Activated T-cell treated with anti-CD3 and anti-CD28 coated beads for 48 hours (primary cell): ENCODE results near the gene OGDH.
A peak's percentile ranks its signal among the peaks of the same experiment; 100 is the strongest.
"Not testable (repeated sequence)": the region's sequence is repeated elsewhere in the genome, so short reads cannot be mapped to it uniquely, and the experiment has no call there.

ENCODE experiments used
- DNase-seq: peaks from one replicate; pipeline ENCODE4 v3.0.0-alpha.2; 2020; ENCODE audit warnings: low read depth

OGDH gene

DNA sequence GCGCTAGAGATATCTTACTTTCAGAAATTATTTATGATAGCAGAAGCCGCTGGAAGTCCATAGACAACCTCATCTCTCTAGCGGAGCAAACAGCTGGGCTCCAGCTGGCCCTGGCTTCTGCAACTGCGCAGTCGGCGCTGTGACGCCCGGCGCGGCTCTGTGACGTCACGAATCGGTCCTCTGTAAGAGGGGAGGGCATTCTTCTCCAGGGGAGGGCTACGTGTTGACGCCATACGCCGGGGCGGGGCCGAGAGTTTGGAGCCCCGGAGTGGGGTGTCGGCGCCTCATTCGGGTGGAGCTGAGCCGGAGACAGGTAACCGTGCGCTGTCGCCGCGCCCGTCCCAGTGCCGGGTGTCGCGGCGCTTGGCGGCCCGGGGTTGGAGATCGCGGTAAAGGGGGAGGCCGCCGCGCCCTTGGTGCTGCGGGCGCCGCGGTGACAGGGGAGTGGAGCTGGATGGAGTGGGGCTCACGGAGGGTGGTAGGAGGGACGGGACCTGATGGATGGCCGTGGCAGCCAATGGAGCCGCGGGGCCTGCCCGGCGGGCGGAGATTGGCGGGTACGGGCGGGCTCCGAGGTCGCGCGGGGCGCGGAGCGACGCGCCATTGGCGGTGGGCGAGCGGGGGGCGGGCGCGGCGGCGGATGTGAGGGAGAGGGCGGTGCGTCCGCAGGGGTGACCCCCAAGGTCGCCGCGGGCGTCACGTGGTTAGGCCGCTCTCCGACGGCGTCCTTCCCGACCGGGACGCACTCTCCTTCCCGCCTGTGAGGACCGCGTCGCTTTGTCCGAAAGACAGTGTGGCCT is at the start of gene OGDH:
OGDH (plus strand) TSS at position 287 of the 800 bp plus-strand sequence. CDS start 17,717 bp downstream, outside the sequence.
- DNase-seq: peak; percentile 99

DNA sequence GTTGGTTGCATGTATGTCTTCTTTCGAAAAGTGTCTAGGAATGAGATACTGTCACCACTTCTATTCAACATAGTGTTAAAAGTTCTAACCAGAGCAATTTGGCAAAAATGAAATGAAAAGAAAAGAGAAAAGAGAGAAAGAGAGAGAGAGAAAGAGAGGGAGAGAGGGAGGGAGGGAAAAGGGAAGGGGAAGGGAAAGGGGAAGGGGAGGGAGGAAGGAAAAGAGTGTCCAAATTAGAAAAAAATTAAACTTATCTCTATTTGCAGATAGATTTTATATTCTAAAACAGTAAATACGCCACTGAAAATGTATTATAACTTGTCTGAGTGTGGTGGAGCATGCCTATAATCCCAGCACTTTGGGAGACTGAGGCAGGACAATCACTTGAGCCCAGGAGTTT is 48.9 kb upstream of the OGDH start:
- no peak for DNase-seq

DNA sequence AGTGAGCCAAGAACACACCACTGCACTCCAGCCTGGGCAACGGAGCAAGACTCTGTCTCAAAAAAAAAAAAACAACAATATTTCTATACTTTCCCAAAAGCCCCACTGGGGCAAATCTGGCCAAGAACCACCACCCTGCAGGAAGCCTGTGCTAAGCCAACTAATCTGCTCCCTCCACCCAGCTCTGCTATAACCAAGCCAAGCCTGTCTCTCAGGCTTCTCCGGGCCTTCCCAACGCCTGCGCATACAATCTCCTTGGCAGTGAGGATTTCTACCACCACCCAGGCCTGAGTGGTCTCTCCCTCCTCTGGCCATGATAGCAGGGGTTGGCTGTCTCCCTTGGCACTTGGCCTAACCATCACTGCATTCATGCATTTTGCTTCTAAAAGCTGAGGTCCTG is 46.9 kb upstream of the OGDH start:
- DNase-seq: no peak

DNA sequence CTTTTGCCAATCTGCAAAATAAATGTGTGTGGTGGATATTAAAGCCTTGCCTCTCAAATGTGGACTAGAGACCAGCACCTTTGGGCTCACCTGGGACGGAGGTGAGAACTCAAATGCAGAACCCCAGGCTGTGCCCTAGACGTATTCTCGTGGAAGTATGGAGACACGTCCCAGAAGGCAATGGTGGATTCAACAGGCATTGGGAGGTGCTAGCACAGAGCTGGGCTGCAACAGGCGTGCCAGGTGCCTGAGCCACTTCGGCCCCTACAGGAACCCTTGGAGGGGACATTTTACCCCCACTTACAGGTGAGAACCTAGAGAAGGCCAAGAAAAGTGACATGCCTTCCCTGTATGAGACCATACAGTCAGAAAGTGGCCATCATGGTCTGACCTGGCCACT is 44.9 kb upstream of the OGDH start:
- no peak for DNase-seq

DNA sequence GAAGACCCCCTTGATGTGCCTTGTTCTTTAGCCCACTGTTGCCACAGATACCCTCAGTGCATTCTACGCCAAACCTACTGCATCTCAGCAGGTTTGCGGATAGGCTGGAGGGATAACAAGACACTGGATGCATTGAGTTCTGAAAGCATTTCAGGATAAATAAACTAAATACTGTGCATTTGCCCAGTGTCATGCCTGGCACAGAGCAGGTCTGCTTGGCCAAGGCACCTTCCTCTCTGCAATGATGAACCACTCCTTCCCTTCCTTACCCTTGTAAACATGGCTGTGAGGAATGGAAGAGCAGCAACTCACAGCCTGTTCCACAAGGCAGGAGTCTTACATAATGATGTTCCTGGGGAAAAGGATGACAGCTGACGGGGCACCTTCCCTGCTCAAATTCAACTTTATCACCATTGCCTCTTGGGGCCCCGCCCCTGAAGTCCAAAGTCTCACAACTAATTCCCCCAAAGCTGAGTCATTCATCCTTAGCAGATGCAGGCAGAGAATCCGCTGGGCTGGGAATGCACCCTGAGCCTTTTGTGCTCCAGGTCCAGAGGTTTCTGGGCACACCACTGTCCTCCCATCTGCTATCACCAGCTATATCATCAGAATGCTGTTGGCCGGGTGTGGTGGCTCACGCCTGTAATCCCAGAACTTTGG is 44.3 kb upstream of the OGDH start:
- no peak for DNase-seq

DNA sequence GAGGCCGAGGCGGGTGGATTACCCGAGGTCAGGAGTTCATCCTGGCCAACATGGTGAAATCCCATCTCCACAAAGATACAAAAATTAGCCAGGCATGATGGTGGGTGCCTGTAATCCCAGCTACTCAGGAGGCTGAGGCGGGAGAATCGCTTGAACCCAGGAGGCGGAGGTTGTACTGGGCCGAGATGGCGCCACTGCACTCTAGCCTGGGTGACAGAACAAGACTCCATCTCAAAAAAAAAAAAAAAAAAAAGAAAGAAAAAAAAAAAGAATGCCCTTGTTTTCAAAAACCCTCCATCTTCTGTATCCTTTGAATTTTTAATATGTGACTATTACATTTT is 43.8 kb upstream of the OGDH start:
- DNase-seq: not testable (repeated sequence)

DNA sequence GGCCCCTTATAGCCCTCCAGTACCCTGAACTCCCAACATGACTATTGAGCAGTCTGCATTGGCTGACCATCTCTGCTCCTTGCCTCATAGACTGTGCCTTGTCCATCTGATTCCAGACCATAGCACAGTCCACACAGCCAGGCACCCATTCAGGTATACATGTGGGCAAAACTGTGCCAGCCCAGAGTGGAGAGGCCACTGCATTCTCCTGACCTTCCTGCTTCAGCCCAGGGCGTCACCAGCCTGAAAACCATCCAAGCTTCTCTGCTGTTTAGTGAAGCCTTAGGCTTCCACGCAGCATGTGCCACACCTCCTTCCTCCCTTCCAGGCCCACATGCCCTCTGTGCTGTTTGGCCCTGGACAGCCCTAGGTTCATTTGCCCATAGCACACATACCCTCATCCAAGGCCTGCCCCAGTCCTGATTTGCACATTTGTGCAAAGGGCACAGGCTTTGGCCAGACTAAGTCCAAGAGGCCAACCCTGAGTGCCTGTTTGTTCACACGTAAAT is 43.2 kb upstream of the OGDH start:
- no peak for DNase-seq

DNA sequence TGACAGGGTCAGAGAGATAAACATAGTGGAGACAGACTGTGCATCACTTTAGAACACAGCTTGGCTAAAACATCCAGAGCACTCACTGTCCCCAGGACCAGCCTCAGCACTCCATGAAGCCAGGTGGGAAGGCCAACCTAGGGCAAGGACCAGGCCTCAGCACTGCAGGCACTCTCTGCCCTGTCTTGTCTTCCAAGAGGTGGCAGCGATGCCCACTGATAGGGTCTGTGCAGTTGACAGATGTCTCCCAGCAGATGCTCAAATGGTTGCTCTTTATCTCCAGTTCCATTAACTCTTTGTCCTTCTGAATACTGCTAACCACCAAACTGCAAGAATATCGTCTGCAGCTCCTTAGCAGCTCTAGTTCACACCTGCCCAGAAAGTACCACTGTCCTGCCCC is 41.8 kb upstream of the OGDH start:
- no peak for DNase-seq

DNA sequence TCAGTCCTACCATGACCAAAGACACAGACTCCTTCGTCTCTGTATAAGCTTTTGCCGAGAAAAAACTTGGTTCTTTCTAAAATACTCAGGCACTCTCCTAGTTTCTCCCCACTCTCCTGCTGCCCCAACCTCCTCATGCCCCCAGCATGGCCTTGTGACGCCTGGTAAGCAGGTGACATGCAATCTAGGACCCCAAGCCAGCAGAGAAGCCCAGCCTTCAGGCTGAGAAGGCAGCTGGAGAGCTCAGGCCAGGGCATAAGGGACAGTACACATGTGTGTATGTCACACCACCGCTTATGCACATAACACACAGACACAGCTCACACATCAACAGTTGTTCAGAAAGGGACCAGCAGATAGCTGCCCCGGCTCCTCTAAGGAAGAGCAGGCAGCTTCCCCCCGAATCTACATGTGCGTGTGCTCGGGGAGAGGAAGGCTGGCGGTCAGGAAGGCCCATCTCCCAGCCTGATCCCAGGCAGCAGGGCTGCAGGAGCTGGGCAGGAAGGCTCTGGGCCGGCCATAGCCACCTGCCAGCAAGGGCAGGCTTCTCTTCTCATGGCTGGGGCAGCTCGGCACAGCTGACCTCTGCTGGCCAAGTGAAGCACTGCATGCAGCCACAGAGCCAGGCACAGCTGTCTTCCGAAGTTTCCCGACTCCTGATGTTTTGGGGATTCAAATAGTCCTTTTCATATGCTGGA is 41.2 kb upstream of the OGDH start:
- DNase-seq: peak; percentile 57

DNA sequence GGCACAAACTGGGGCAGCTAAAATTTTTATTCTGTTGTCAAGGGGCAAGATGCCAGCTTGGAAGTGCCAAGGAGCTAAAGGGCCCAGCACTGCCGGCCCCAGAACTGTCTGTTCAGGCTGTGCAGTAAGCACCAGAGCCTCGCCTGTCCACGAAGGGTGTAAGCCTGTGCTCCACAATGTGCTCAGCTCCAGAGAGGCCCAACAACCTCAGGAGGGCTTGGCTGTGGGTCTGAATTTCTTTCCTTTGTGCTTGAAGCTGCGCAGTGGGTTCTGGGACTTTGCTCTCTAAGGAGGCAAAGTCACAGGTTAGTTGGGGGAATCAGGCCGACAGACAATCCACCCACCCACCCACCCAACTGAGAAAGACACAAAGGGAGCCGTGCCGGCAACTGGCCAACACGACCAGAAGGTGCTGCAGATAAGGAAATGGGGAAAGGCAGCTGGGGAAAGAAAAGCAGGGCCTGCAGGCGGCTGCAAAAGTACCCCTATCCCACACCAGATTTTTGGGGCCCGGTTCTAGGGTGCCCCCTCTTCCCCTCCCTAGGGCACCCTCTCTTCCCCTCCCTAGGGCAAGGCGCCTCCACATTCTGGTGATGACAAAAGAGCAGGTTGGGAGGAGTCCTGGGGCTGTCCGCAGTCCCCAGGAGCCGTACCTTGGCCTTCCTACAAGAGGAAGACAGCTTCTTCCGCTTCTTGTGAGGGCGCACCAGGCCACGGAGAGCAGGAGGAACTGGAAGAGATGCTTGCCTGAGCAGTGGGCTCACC is 40.5 kb upstream of the OGDH start:
- DNase-seq: no peak

DNA sequence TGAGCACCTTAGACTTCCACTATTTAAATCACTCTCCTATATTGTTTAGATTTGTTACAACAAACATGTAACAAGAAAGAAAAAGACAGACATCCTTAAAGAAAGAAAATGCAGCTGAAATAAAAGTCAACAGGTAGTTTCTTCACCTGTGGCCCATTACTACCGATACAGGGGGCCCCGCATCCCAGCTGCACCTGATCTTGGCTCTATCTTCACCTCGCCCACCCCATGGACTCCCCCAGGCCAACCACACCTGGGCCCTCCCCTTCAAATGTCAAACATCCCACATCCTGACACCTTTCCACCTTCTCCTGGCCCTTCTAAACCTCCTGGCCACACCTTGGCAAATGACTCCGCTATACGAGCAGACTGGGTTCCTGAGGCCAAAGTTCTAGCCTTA is 39.7 kb upstream of the OGDH start:
- no peak for DNase-seq

DNA sequence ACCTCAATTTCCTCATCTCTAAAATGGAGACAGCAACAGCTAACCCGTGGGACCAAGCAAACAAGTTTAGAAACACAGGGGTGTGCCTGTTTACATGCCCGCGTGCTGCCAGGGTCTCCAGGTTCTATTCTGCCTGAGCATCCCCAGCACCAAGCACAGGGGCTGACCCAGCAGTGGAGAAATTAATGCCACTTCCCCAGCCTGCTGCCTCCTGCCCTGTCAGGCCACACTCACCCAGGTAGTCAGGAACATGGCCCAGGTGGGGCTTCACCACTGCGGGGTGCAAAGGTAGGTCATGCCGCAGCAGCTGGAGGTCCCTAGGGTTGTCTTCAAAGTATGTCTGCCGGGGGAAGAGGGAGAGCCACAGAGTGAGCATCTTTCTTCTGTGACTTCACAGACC is 38.5 kb upstream of the OGDH start:
- DNase-seq: no peak

DNA sequence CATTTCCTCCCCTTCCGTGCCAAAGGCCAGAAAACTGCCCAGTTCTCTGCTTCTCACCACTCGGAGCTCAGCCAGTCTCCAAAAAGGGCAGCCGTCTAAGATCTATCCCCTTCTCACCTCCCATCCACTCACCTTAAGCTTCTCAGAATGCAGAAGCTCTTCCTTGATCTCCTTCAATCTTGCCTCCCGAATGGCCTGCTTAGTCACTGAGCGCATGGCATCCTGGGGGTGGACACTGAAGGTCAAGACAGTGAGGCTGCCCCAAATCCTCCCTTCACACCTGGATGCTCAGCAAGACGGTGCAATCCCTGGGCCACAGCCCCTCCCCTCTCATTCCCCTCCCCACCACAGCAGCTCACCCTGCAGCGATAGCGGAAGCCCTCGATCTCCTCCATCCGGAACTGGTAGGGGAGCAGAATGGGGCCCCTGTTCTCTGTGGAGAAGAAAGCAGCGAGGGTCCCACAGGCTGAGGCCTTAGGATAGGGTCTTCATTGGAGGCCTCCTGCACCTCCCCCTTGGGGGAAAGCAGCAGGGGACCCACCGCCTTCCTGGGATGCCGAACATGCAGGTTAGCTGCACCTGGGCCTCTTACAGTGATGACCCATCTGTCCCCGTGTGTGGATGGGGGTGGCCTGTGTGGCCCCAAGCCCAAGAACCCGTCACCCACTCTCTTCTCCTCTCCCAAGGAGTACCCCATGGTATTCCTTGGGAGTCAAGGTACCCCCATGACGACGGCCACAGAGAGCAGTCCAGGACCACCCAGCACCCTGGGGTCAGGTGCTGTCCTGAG is 37.5 kb upstream of the OGDH start:
- no peak for DNase-seq

DNA sequence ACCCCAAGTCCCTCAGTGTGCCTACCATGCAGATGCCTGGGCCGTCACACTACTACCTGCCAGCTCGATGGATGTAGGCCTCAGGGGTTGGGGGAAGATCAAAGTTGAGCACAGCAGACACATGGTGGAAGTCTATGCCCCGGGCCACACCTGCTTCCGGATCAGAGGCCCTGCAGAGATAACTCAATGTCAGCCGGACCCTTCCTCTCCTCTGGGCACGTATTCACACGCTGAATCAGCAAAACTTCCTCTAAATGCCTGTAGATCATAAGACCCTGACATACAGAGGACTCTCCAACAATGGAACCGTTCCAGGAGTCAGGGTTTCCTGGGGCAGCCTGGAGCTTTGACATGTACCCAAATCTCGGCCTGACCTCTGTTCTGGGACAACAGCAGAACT is 36.5 kb upstream of the OGDH start:
- no peak for DNase-seq

DNA sequence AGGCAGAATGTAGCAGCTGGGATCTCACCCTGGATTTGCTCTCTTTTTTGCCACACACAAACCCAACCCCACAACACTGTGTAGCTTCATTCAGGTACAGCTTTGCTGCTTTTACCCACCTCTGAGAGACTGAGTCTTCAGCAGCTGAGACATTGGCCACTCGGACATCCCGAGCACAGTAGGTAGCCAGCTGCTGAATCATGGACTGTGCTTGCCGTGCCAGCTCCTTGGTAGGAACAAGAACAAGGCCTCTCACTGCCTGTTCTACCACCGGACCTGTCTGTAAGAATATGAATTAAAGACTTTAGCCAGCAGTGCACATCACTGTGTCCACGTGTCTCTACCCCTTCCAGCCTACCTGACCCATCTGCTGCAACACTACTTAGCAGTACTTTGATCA is 33.7 kb upstream of the OGDH start:
- no peak for DNase-seq

DNA sequence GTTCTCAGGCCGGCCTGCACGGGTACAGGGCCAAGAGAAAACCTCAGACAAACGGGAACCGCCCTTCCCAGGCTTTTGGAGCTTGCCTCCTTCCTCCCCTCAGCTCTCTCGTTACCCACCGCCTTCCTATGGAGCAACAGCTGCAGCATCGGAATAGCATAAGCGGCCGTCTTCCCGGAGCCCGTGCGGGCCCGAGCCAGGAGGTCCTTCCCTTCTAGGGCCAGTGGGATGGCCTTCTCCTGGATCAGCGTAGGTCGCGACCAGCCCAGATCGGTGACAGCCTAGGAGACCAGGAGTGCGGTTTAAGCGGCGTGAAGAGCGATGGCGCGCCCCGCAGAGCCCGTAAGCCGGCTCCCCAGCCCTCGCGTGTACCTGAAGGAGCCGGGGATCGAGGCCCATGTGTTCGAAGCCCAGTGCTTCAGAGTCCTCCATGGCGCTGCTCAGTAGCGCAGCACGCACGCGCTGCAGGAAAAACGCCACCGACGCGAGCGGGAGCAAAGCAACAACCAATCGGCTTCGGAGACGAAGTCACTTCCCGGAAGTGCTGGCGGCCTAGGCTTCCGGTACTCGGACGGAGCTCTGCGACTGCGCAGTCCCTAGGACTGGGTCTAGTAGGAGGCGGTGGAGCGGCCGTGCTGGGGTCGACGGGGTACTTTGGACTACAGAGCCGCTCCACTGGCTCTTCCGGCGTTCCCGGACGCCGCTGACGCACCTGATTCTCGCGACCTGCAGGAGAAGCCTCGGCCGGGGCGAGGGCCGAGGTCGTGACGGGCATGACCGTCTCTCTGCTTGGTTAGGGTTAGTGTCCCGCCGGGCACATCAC is 32.8 kb upstream of the OGDH start, which contains the start of gene DDX56:
DDX56 (minus strand) TSS at position 445 of the 823 bp plus-strand sequence; CDS start at position 432, 13 bp downstream.
- peak; percentile 92 for DNase-seq

DNA sequence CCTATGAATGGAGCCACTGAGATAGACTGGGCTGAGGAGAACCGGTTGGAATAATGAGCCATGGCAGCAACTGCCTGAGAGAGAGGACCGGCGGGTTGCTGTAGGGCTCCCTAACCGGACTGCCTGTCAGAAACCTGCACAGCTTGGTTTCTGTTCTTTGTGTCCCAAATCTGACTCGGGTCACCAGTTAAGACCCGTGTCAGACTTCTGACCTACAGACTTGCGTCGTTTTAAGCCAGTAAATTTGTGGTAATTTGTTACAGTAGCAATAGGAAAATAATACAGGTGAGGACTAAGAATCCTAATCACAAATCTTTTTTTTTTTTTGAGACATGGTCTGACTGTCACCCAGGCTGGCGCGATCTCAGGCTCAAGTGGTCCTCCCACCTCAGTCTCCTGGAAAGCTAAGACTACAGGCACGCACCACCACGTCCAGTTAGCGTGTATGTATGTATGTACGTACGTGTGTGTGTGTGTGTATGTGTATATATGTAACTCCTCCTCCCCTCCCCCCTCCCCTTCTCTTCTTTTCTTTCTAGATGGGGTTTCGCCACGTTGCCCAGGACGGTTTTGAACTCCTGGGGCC is 32.0 kb upstream of the OGDH start:
- no peak for DNase-seq

DNA sequence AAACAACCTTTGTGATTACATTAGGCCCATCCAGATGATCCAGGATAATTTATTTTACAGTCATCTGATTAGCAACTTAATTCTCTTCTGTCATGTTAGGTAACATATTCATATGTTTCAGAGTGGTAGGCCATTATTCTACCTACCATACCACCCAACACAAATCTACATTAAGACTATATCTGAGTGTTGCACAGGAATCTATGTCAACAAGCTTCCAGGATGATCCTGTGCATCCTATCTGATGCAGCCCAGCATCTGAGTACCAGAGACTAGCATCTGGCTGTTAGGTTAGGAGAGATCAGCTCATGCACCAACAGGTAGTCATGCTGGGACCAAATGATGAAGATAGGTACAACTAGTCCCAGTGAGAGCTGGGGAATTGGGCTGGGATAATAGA is 31.4 kb upstream of the OGDH start:
- no peak for DNase-seq

DNA sequence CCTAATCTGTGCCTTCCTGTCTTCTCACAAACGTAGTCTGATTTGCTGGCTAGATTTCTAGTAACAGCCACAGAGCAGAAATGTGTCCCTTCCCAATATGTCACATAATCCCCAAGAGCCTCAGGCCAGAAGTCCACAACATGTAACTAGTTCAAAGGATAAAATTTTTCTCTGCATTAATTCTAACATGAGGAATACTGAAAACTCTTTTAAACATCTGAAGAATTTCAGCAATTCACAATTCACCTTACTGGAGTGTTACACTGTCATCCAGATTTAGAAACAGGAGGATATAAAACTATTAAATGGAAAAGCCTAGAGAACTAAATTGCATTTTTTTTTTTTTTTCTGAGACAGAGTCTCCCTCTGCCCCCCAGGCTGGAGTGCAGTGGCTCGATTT is 30.2 kb upstream of the OGDH start:
- no peak for DNase-seq
